Measurements from ENCODE around the gene SMARCA2.

GRCh38 chr9:2018162-2018643 lies 3.1 kb downstream of the SMARCA2 start:
- TF ChIP-seq CTCF (IDR thresholded peaks at IDR 0.05) (no peak), EZH2 (IDR thresholded peaks at IDR 0.05; ENCODE audit: borderline replicate concordance, insufficient read depth, low read depth, low read length, poor library complexity, severe bottlenecking) (no peak)
